NCI-H2029 treated with DMSO at 0.1 percent for 48 hours (cell line): ENCODE results near the gene RUNX3.

Source experiments
- DNase-seq: peaks from one replicate; lab custom pipeline; 2025; lab: John Stamatoyannopoulos, UW

RUNX3 gene

GRCh38 chr1:24928689-24929397 is 1.2 kb downstream of the RUNX3 start:
- no peak for DNase-seq

GRCh38 chr1:24927988-24928688 is 1.9 kb downstream of the RUNX3 start:
- DNase-seq = no peak

- no peak for DNase-seq
Measured at GRCh38 chr1:24927473-24927872, 2.6 kb downstream of the RUNX3 start.

GRCh38 chr1:24926563-24927249 is 3.4 kb downstream of the RUNX3 start:
- DNase-seq = no peak

GRCh38 chr1:24925963-24926362 is 4.1 kb downstream of the RUNX3 start:
- DNase-seq = no peak

GRCh38 chr1:24925082-24925779 is 4.8 kb downstream of the RUNX3 start:
- DNase-seq = no peak

- no peak for DNase-seq
Measured at GRCh38 chr1:24923485-24924113, 6.5 kb downstream of the RUNX3 start.

- DNase-seq = no peak
Measured at GRCh38 chr1:24921938-24922662, 8.0 kb downstream of the RUNX3 start.

- no peak for DNase-seq
Measured at GRCh38 chr1:24921412-24921811, 8.7 kb downstream of the RUNX3 start.

GRCh38 chr1:24920533-24920925 is 9.5 kb downstream of the RUNX3 start:
- no peak for DNase-seq

GRCh38 chr1:24919791-24920532 is 10.1 kb downstream of the RUNX3 start:
- no peak for DNase-seq

- DNase-seq = no peak
Measured at GRCh38 chr1:24918995-24919605, 11.0 kb downstream of the RUNX3 start.

GRCh38 chr1:24918370-24918769 is 11.7 kb downstream of the RUNX3 start:
- no peak for DNase-seq

GRCh38 chr1:24917327-24918074 is 12.6 kb downstream of the RUNX3 start:
- no peak for DNase-seq

- no peak for DNase-seq
Measured at GRCh38 chr1:24915816-24916602, 14.1 kb downstream of the RUNX3 start.

GRCh38 chr1:24914226-24915069 is 15.6 kb downstream of the RUNX3 start:
- no peak for DNase-seq

- DNase-seq = no peak
Measured at GRCh38 chr1:24913616-24914225, 16.4 kb downstream of the RUNX3 start.
